Neutrophil (primary cell): Measurements from ENCODE around the gene PCDH19.

ENCODE experiments used
- H3K27ac ChIP-seq: fragments of 200-600 bp; sonication (generic); 2 replicates; pipeline ENCODE4 v1.5.1; 2016; ENCODE audit warnings: mild to moderate bottlenecking, moderate library complexity
- H3K27me3 ChIP-seq: fragments of 200-600 bp; sonication (generic); 2 replicates; pipeline ENCODE4 v1.6.0; 2016; ENCODE audit warnings: mild to moderate bottlenecking
- H3K36me3 ChIP-seq: fragments of 200-600 bp; sonication (generic); 2 replicates; pipeline ENCODE4 v1.5.1; 2017
- H3K4me1 ChIP-seq, 2 experiments: fragments of 200-600 bp in 1 of 2; sonication (generic) in 1 of 2; 1 replicate in 1 of 2; 2 replicates in 1 of 2; pipeline versions ENCODE4 v1.5.1 to v1.6.1; 2013 to 2016; ENCODE audit warnings: low read depth in 1 of 2, low read length in 1 of 2, mild to moderate bottlenecking in 1 of 2, moderate library complexity in 1 of 2; ENCODE audit not compliant: control insufficient read depth in 1 of 2, insufficient read depth in 1 of 2
- H3K4me3 ChIP-seq, 2 experiments: fragments of 200-600 bp in 1 of 2; sonication (generic) in 1 of 2; 1 replicate in 1 of 2; 2 replicates in 1 of 2; pipeline ENCODE4 v1.5.1; 2013 to 2016; ENCODE audit warnings: low read depth in 1 of 2, low read length in 1 of 2, mild to moderate bottlenecking in 1 of 2, moderate library complexity in 1 of 2
- H3K9me3 ChIP-seq: fragments of 200-600 bp; sonication (generic); 2 replicates; pipeline ENCODE4 v1.5.1; 2016
- CTCF ChIP-seq: fragments of 200-600 bp; sonication (generic); IDR thresholded peaks from 2 replicates; pipeline ENCODE4 v1.5.1; 2016; ENCODE audit warnings: antibody characterized with exemption

Gene PCDH19

GRCh38 chrX:100349391-100349790 lies 60.7 kb downstream of the PCDH19 start:
- no peaks in the 10 kb centered on the region for H3K4me1 ChIP-seq
- no peaks in the 10 kb centered on the region for H3K27me3 ChIP-seq
- no peak overlapping the region for H3K4me3 ChIP-seq
- TF ChIP-seq CTCF: no peak
- H3K36me3 ChIP-seq: no peaks in the 10 kb centered on the region
- no peaks in the 10 kb centered on the region for H3K9me3 ChIP-seq
- H3K27ac ChIP-seq: no peak overlapping the region

- no peaks in the 10 kb centered on the region for H3K9me3 ChIP-seq
- H3K36me3 ChIP-seq: no peaks in the 10 kb centered on the region
- TF ChIP-seq CTCF: no peak
- no peaks in the 10 kb centered on the region for H3K4me1 ChIP-seq
- H3K27ac ChIP-seq: no peak overlapping the region
- no peak overlapping the region for H3K4me3 ChIP-seq
- no peaks in the 10 kb centered on the region for H3K27me3 ChIP-seq
These were observed 68.9 kb downstream of the PCDH19 start for GRCh38 chrX:100341142-100341510.

DNA sequence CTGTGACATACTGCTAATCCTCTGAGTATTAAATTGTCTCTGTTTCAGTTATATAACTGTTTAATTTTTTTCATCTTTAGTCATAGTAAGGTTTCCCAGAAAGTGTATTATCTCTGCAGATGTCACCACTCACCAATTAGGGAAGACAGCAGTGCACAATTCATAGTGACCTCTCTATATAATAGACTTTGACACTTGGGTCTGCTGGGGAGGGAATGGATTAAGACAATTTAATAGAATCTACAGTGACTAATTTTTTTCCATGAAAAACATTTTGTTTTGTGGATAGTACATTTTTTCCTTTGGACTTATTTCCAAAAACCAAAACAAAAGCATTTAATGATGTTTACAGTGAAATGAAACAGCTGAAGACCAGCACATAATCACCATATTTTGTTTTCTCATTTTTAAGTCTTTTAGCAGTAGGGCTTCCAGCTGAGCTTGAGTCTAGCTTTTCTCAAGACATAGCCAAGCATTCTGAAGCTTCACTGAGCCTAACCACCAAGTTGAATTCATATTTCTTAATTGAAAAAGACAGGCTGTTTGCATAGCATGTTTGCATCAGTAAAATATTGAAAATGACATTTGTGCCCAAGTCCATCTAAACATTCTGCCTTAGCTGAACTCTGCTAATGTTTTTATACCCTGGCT lies 69.5 kb downstream of the PCDH19 start:
- Histone ChIP-seq H3K4me3 (no peak overlapping the region), H3K27ac (no peak overlapping the region), H3K36me3 (no peaks in the 10 kb centered on the region), H3K4me1 (no peaks in the 10 kb centered on the region), H3K9me3 (no peaks in the 10 kb centered on the region), H3K27me3 (no peaks in the 10 kb centered on the region)
- TF ChIP-seq CTCF: no peak

- Histone ChIP-seq H3K4me3 (no peak overlapping the region), H3K4me1 (no peaks in the 10 kb centered on the region), H3K9me3 (no peaks in the 10 kb centered on the region), H3K27ac (no peak overlapping the region), H3K27me3 (no peaks in the 10 kb centered on the region), H3K36me3 (no peaks in the 10 kb centered on the region)
- no peak for TF ChIP-seq CTCF
These were observed 81.7 kb downstream of the PCDH19 start for GRCh38 chrX:100328351-100328750.

- no peak for TF ChIP-seq CTCF
- Histone ChIP-seq H3K4me3 (no peak overlapping the region), H3K27me3 (no peaks in the 10 kb centered on the region), H3K9me3 (no peaks in the 10 kb centered on the region), H3K27ac (no peak overlapping the region), H3K4me1 (no peaks in the 10 kb centered on the region), H3K36me3 (no peaks in the 10 kb centered on the region)
These were observed 90.4 kb downstream of the PCDH19 start for GRCh38 chrX:100319716-100320115.

GRCh38 chrX:100316987-100317386 lies 93.1 kb downstream of the PCDH19 start:
- H3K9me3 ChIP-seq: no peaks in the 10 kb centered on the region
- H3K27me3 ChIP-seq: no peaks in the 10 kb centered on the region
- no peak overlapping the region for H3K4me3 ChIP-seq
- no peak for TF ChIP-seq CTCF
- no peaks in the 10 kb centered on the region for H3K4me1 ChIP-seq
- no peaks in the 10 kb centered on the region for H3K36me3 ChIP-seq
- H3K27ac ChIP-seq: no peak overlapping the region
